ENCODE data around the gene ARVCF.

DNA sequence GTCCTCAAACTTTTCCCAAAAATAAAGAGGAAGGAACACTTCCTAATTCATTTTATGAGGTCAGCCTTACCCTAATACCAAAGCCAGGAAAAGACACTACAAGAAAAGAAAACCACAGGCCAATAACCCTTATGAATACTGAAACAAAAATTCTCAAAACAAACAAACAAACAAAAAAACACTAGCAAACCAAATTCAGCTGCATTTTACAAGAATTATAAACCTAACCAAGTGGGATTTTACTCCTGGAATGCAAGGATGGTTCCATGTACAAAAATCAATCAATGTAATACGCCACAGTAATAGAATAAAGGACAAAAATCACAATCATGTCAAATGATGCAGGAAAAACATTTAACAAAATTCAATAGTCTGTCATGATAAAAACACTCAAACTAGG is 13.3 kb downstream of the ARVCF start:
- TF ChIP-seq POLR2A (IDR thresholded peaks at IDR 0.05; ENCODE audit: low read depth, low read length) (no peak), TAF1 (IDR thresholded peaks at IDR 0.05; ENCODE audit: low read depth, low read length) (no peak), SPI1 (IDR thresholded peaks at IDR 0.05; ENCODE audit: low read depth, low read length) (no peak), POLR2AphosphoS5 (IDR thresholded peaks at IDR 0.05; ENCODE audit: low read depth, low read length) (no peak)
